Activated naive CD8-positive, alpha-beta T cell treated with anti-CD3 and anti-CD28 coated beads, Interleukin-2, amount 50 U/mL, for 16 hours (primary cell): ENCODE data around the gene NOSIP.

Experiments
- DNase-seq: peaks from one replicate; pipeline ENCODE4 v3.0.0-alpha.2; 2020; ENCODE audit warnings: low read depth, low spot score

The NOSIP gene

GRCh38 chr19:49507803-49508494, 72.4 kb downstream of the NOSIP start:
- no peak for DNase-seq

GRCh38 chr19:49506575-49507105, 73.7 kb downstream of the NOSIP start:
- no peak for DNase-seq
